GM12878 (cell line): ENCODE measurements around the gene CADM2. TPM values are rescaled to one million over a fixed set of nuclear protein-coding genes. Genes with fewer than 3 reads are reported as not detected.

Experiments used
- ATAC-seq: fragments of 200-7000 bp; cut with Tn5 transposase; 3 replicates; pipeline ENCODE4 v1.9.1; 2020; ENCODE audit warnings: mild to moderate bottlenecking, moderate library complexity
- BruUV-seq: library from RNA; stranded (reverse); fragments of 400-500 nt; replicated peaks from 2 replicates; lab custom pipeline; 2021; lab: Mats Ljungman, UMichigan
- CTCF ChIA-PET: fragments of 300-600 bp; sonication (Branson Sonifier 250); formaldehyde crosslinking; extraction: SDS; loops from one replicate; lab custom pipeline; 2021; ENCODE audit warnings: inconsistent platforms; lab: Yijun Ruan, JAX
- POLR2A ChIA-PET: fragments of 350-600 bp; formaldehyde crosslinking; extraction: SDS; loops from one replicate; lab custom pipeline; 2021; ENCODE audit warnings: inconsistent platforms; lab: Charles Lee
- RAD21 ChIA-PET: fragments of 300-600 bp; sonication (Branson Sonifier 250); formaldehyde crosslinking; loops from one replicate; lab custom pipeline; 2023; ENCODE audit warnings: antibody characterized with exemption; ENCODE audit not compliant: unreplicated experiment; lab: Charles Lee
- SMC1A ChIA-PET: fragments of 300-600 bp; sonication (Branson Sonifier 250); formaldehyde crosslinking; loops from one replicate; lab custom pipeline; 2023; ENCODE audit not compliant: unreplicated experiment, uncharacterized antibody; lab: Charles Lee
- DNase-seq: peaks from one replicate; pipeline ENCODE4 v3.0.0-alpha.2; 2011; ENCODE audit warnings: low read depth, low spot score
- FAIRE-seq: peaks from 3 replicates; lab custom pipeline; 2011; peaks lifted over from hg19 to GRCh38; lab: Jason Lieb, UNC
- H2AFZ ChIP-seq: 2 replicates; pipeline ENCODE4 v1.6.0; 2011; ENCODE audit warnings: low read depth, low read length, control low read depth; ENCODE audit not compliant: control insufficient read depth
- H3K27ac ChIP-seq: 2 replicates; pipeline ENCODE4 v1.5.1; 2011; ENCODE audit warnings: control low read depth; ENCODE audit not compliant: control insufficient read depth, insufficient read depth
- H3K27me3 ChIP-seq, 2 experiments: replicated peaks in 1 of 2; 2 replicates each; pipeline versions ENCODE4 v1.6.0 to v1.6.1; 2011; ENCODE audit warnings: low read length in 1 of 2; ENCODE audit not compliant: control insufficient read depth in 2 of 2, insufficient read depth in 2 of 2
- H3K36me3 ChIP-seq, 2 experiments: 2 replicates each; pipeline ENCODE4 v1.5.1; 2011; ENCODE audit warnings: low read length in 1 of 2; ENCODE audit not compliant: control insufficient read depth in 2 of 2, insufficient read depth in 2 of 2
- H3K4me1 ChIP-seq: 2 replicates; pipeline ENCODE4 v1.6.1; 2011; ENCODE audit warnings: mild to moderate bottlenecking, low read length, moderate library complexity, mixed read lengths; ENCODE audit not compliant: control insufficient read depth, insufficient read depth
- H3K4me2 ChIP-seq: 2 replicates; pipeline ENCODE4 v1.6.0; 2011; ENCODE audit warnings: control low read depth; ENCODE audit not compliant: control insufficient read depth, insufficient read depth
- H3K4me3 ChIP-seq: fragments of 200-600 bp; sonication (generic); 2 replicates; pipeline ENCODE4 v1.5.1; 2016
- H3K79me2 ChIP-seq: 2 replicates; pipeline ENCODE4 v1.6.0; 2011; ENCODE audit warnings: low read length; ENCODE audit not compliant: control insufficient read depth, insufficient read depth
- H3K9ac ChIP-seq: 2 replicates; pipeline ENCODE4 v1.8.0; 2011; ENCODE audit warnings: low read length, control low read depth, mixed read lengths; ENCODE audit not compliant: control insufficient read depth, insufficient read depth
- H3K9me3 ChIP-seq: replicated peaks from 3 replicates; pipeline ENCODE4 v1.5.1; 2011; ENCODE audit warnings: mild to moderate bottlenecking, low read length; ENCODE audit not compliant: control insufficient read depth, insufficient read depth
- H4K20me1 ChIP-seq: 2 replicates; pipeline ENCODE4 v1.6.0; 2011; ENCODE audit not compliant: control insufficient read depth, insufficient read depth
- ESRRA ChIP-seq: IDR thresholded peaks from 2 replicates; pipeline ENCODE4 v1.6.1; 2012; ENCODE audit warnings: mild to moderate bottlenecking, low read length, improper control_type of control experiment
- HDAC6 ChIP-seq: fragments of 200-600 bp; sonication (generic); IDR thresholded peaks from one replicate; pipeline ENCODE4 v1.8.0; 2017; ENCODE audit warnings: antibody characterized with exemption; ENCODE audit not compliant: unreplicated experiment
- MXI1 ChIP-seq: fragments of 150-350 bp; IDR thresholded peaks from 2 replicates; pipeline ENCODE4 v1.6.1; 2011; ENCODE audit warnings: low read depth, mild to moderate bottlenecking, inconsistent platforms, low read length, improper control_type of control experiment
- MYB ChIP-seq: fragments of 150-350 bp; IDR thresholded peaks from 2 replicates; pipeline ENCODE4 v1.6.1; 2014; ENCODE audit warnings: mild to moderate bottlenecking, low read depth, low read length, borderline replicate concordance
- ZBTB11 ChIP-seq: fragments of 450-650 bp; formaldehyde crosslinking; IDR thresholded peaks from 2 replicates; pipeline ENCODE4 v1.5.0; 2022; ENCODE audit warnings: mild to moderate bottlenecking, missing genetic modification characterization
- WGBS: methylation state at CpG from one replicate; pipeline ENCODE4 v1.1.6; 2016; ENCODE audit warnings: low lambda C conversion rate; ENCODE audit not compliant: insufficient replicate concordance, insufficient coverage; ENCODE audit errors: missing lambda C conversion rate; 5-methylcytosine and 5-hydroxymethylcytosine counted together
- in situ Hi-C: fragments of 300-500 bp; cut with MboI; formaldehyde crosslinking; loops from 9 replicates; pipeline ENCODE4 v1.14.3; 2018; ENCODE audit warnings: mixed read lengths
- intact Hi-C: fragments of 100-400 bp; cut with micrococcal nuclease; formaldehyde crosslinking; loops from one replicate; pipeline ENCODE4 v1.14.2; 2022; ENCODE audit not compliant: unreplicated experiment
- polyA plus RNA-seq, 11 experiments: library from polyadenylated mRNA; depleted of rRNA in 4 of 11; unstranded in 6 of 11; stranded (reverse) in 5 of 11; fragments of >200 nt; fragmentation: Nextera tagmentation in 4 of 11; fragmentation: Illumina TruSeq in 1 of 11; extraction: Ambion mirVana in 4 of 11; extraction: Trizol in 1 of 11; gene quantifications; 1 replicate in 1 of 11; 2 replicates in 10 of 11; pipeline versions ENCODE4 v1.2.1 to v1.2.3, GENCODE V29; 2011 to 2016; ENCODE audit warnings: inconsistent platforms in 2 of 11, missing spikeins in 2 of 11, low read depth in 1 of 11
- total RNA-seq, 4 experiments: library from RNA; depleted of rRNA in 3 of 4; stranded (reverse); fragments of >200 nt in 3 of 4; fragmentation: Illumina TruSeq in 1 of 4; extraction: Trizol in 1 of 4; gene quantifications; 2 replicates each; pipeline versions ENCODE4 v1.2.1 to v1.2.3, GENCODE V29; 2013 to 2021

Gene CADM2
- total and polyA plus RNA-seq, 10 of the 15 experiments (the other 5 are each of a cell fraction or from before 2014, with no cell fraction given): 0.13 TPM; not detected in 9

GRCh38 chr3:85171976-85172375 is 213.2 kb downstream of the CADM2 start (continued):
- TF ChIP-seq ZBTB11 (CRISPR knock-in tag): no peak
- TF ChIP-seq MXI1: no peak
- no peak for TF ChIP-seq MYB

DNA sequence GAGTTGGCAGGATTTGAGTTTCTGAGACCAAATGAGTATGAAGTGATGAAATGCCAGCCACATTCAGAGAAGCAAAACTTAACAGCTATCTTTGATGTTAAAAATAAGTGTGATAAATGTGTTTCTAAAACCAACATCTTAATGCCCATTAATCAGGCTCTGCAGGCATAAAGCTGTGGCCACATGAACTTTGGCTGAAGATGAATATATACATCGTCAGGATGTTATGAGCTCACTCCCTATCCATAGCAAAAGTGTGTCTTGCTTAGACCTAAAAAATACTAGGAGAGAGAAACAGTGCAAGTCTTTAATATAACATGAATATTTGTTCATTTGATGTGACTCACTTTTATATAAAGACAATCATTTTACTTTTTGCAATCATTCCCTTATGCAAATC is 218.0 kb downstream of the CADM2 start:
- Histone ChIP-seq H3K79me2 (no peaks in the 10 kb centered on the region), H4K20me1 (no peaks in the 10 kb centered on the region), H3K27ac (no peak overlapping the region), H3K4me2 (no peak overlapping the region), H3K36me3 (no peaks in the 10 kb centered on the region), H3K4me3 (no peak overlapping the region), H3K9ac (no peak overlapping the region), H3K4me1 (no peaks in the 10 kb centered on the region), H2AFZ (no peak overlapping the region), H3K27me3 (no peaks in the 10 kb centered on the region), H3K9me3 (no peaks in the 10 kb centered on the region)
- DNase-seq (no peak), ATAC-seq (no peak), FAIRE-seq (no peak)
- POLR2A ChIA-PET: no interaction called here
- TF ChIP-seq HDAC6: no peak
- TF ChIP-seq ESRRA: no peak
- SMC1A ChIA-PET: interaction anchor here (0.6 kb wide), 1 partner anchor 17 kb away, joined by 3 read pairs; no protein-coding TSS in a partner anchor
- intact Hi-C loops: no loop called here
- no TSS peak for BruUV-seq
- WGBS: 32% methylated on average over 1 of the region's 1 CpG
- CTCF ChIA-PET: interaction anchor here (0.7 kb wide), 1 partner anchor 11 kb away, joined by 3 read pairs; no protein-coding TSS in a partner anchor
- RAD21 ChIA-PET: no interaction called here
- in situ Hi-C loops: no loop called here
